NCI-H82 treated with DMSO at 0.1 percent for 48 hours (cell line): Measurements from ENCODE around the gene GALNTL6.
A peak's percentile ranks its signal among the peaks of the same experiment; 100 is the strongest.

Experiments used
- DNase-seq: peaks from one replicate; lab custom pipeline; 2025; ENCODE audit not compliant: unreplicated experiment; lab: John Stamatoyannopoulos, UW

The GALNTL6 gene

GRCh38 chr4:171812665-171813525 lies at the start of gene GALNTL6:
TSS of gene GALNTL6 (plus strand) at chr4:171813404.
- no peak for DNase-seq

- no peak for DNase-seq
Observed at GRCh38 chr4:171765514-171765913, 47.7 kb upstream of the GALNTL6 start.

- no peak for DNase-seq
Observed at GRCh38 chr4:171774642-171775190, 38.5 kb upstream of the GALNTL6 start.

GRCh38 chr4:171779301-171779700 lies 33.9 kb upstream of the GALNTL6 start:
- DNase-seq: no peak

- no peak for DNase-seq
Observed at GRCh38 chr4:171785388-171785787, 27.8 kb upstream of the GALNTL6 start.

- DNase-seq: no peak
Observed at GRCh38 chr4:171793723-171794122, 19.5 kb upstream of the GALNTL6 start.

- no peak for DNase-seq
Observed at GRCh38 chr4:171794528-171794927, 18.7 kb upstream of the GALNTL6 start.

- DNase-seq: no peak
Observed at GRCh38 chr4:171809854-171810253, 3.4 kb upstream of the GALNTL6 start.

- DNase-seq: no peak
Observed at GRCh38 chr4:171812333-171812664, 905 bp upstream of the GALNTL6 start.

- no peak for DNase-seq
Observed at GRCh38 chr4:171813526-171814250, 484 bp downstream of the GALNTL6 start.

- DNase-seq: no peak
Observed at GRCh38 chr4:171814545-171814944, 1.3 kb downstream of the GALNTL6 start.

- DNase-seq: no peak
Observed at GRCh38 chr4:171817026-171817425, 3.8 kb downstream of the GALNTL6 start.

GRCh38 chr4:171834640-171835039 lies 21.4 kb downstream of the GALNTL6 start:
- DNase-seq: no peak

GRCh38 chr4:171843456-171843855 lies 30.3 kb downstream of the GALNTL6 start:
- DNase-seq: no peak

- peak; percentile 23 for DNase-seq
Observed at GRCh38 chr4:171846232-171846631, 33.0 kb downstream of the GALNTL6 start.

GRCh38 chr4:171846893-171847292 lies 33.7 kb downstream of the GALNTL6 start:
- no peak for DNase-seq

- no peak for DNase-seq
Observed at GRCh38 chr4:171847751-171848150, 34.5 kb downstream of the GALNTL6 start.

- no peak for DNase-seq
Observed at GRCh38 chr4:171849686-171850222, 36.5 kb downstream of the GALNTL6 start.

- DNase-seq: no peak
Observed at GRCh38 chr4:171851295-171851694, 38.1 kb downstream of the GALNTL6 start.

- no peak for DNase-seq
Observed at GRCh38 chr4:171857302-171858012, 44.3 kb downstream of the GALNTL6 start.

GRCh38 chr4:171875291-171875690 lies 62.1 kb downstream of the GALNTL6 start:
- DNase-seq: no peak
